CD4-positive, CD25-positive, alpha-beta regulatory T cell (primary cell): Measurements from ENCODE around the gene POLE. TPM values are rescaled to one million over a fixed set of nuclear protein-coding genes. Genes with fewer than 3 reads are reported as not detected.

Experiments used
- ATAC-seq, 2 donors: fragments of 150-1000 bp; cut with Tn5 transposase; one replicate each; pipeline ENCODE4 v1.10.0; 2021; ENCODE audit warnings: low read depth in 2 of 2, moderate number of reproducible peaks in 2 of 2, moderate library complexity in 1 of 2
- DNase-seq, 3 donors: peaks; one replicate each; pipeline versions ENCODE4 v3.0.0 to v3.0.0-alpha.2; 2012 to 2022; ENCODE audit warnings: mixed read lengths in 1 of 3
- H3K27ac ChIP-seq: one replicate; pipeline ENCODE4 v1.7.0; 2013; ENCODE audit warnings: mild to moderate bottlenecking, low read length; ENCODE audit not compliant: insufficient read depth, poor library complexity, severe bottlenecking
- H3K27me3 ChIP-seq: one replicate; pipeline ENCODE4 v1.7.0; 2013; ENCODE audit warnings: low read length; ENCODE audit not compliant: control insufficient read depth, insufficient read depth
- H3K36me3 ChIP-seq: one replicate; pipeline ENCODE4 v1.7.0; 2013; ENCODE audit warnings: mild to moderate bottlenecking, low read length, moderate library complexity; ENCODE audit not compliant: control insufficient read depth, insufficient read depth
- H3K4me1 ChIP-seq: 2 replicates; pipeline ENCODE4 v1.7.0; 2013; ENCODE audit warnings: mild to moderate bottlenecking, low read length; ENCODE audit not compliant: insufficient read depth, control insufficient read depth, poor library complexity, severe bottlenecking
- H3K4me3 ChIP-seq: one replicate; pipeline ENCODE4 v1.7.0; 2013; ENCODE audit warnings: low read depth, mild to moderate bottlenecking, low read length, moderate library complexity
- H3K9me3 ChIP-seq, 2 experiments: 1 replicate in 1 of 2; 2 replicates in 1 of 2; pipeline ENCODE4 v1.7.0; 2013; ENCODE audit warnings: low read length in 2 of 2, mild to moderate bottlenecking in 1 of 2, moderate library complexity in 1 of 2; ENCODE audit not compliant: control insufficient read depth in 2 of 2
- H3K27ac Mint-ChIP-seq, 3 donors: one replicate each; pipeline ENCODE4 v1.8.0; 2020 to 2022; ENCODE audit warnings: mild to moderate bottlenecking in 3 of 3, mixed read lengths in 3 of 3, moderate library complexity in 2 of 3
- H3K27me3 Mint-ChIP-seq: one replicate; pipeline ENCODE4 v1.8.0; 2022; ENCODE audit warnings: mild to moderate bottlenecking, mixed read lengths
- H3K36me3 Mint-ChIP-seq: one replicate; pipeline ENCODE4 v1.8.0; 2020; ENCODE audit warnings: mixed read lengths
- H3K4me1 Mint-ChIP-seq, 4 donors: one replicate each; pipeline ENCODE4 v1.8.0; 2020 to 2022; ENCODE audit warnings: mixed read lengths in 4 of 4, mild to moderate bottlenecking in 1 of 4
- H3K4me3 Mint-ChIP-seq, 4 donors: one replicate each; pipeline ENCODE4 v1.8.0; 2020 to 2022; ENCODE audit warnings: mild to moderate bottlenecking in 4 of 4, mixed read lengths in 4 of 4, moderate library complexity in 3 of 4
- H3K9me3 Mint-ChIP-seq, 7 donors: one replicate each; pipeline ENCODE4 v1.8.0; 2020 to 2022; ENCODE audit warnings: mixed read lengths in 7 of 7, mild to moderate bottlenecking in 3 of 7, moderate library complexity in 2 of 7
- polyA plus RNA-seq, 4 donors: library from polyadenylated mRNA; unstranded; fragments of 300-500 nt; fragmentation: Illumina TruSeq; gene quantifications; one replicate each; pipeline ENCODE4 v1.2.3, GENCODE V29; 2021
- total RNA-seq: library from RNA; stranded (reverse); gene quantifications from one replicate; pipeline ENCODE4 v1.2.3, GENCODE V29; 2022

The POLE gene
- total and polyA plus RNA-seq, 5 donors from 2014 or later = 2.4 to 51.1 (median 3.7) TPM

GRCh38 chr12:132617822-132618682 lies 69.1 kb downstream of the POLE start:
- Mint-ChIP-seq H3K36me3 (peaks cover 6% of the 10 kb centered on the region), H3K4me1 (peaks cover 0 to 15% (median 7%) of the 10 kb centered on the region in 4 donors), H3K4me3 (peak overlapping the region in 1 of 4 donors; percentile 42), H3K27me3 (peaks cover 39% of the 10 kb centered on the region), H3K9me3 (peaks cover 0 to 12% (median 0%) of the 10 kb centered on the region in 7 donors), H3K27ac (peak overlapping the region in 1 of 3 donors; percentile 69)
- H3K9me3 ChIP-seq = peaks cover 13 to 21% of the 10 kb centered on the region in 2 experiments
- peaks cover 18% of the 10 kb centered on the region for H3K27me3 ChIP-seq
- H3K4me1 ChIP-seq = no peaks in the 10 kb centered on the region
- H3K27ac ChIP-seq = no peak overlapping the region
- no peak for ATAC-seq
- H3K4me3 ChIP-seq = no peak overlapping the region
- no peak for DNase-seq
- H3K36me3 ChIP-seq = no peaks in the 10 kb centered on the region

- H3K27ac Mint-ChIP-seq = no peak overlapping the region
- peaks cover 0 to 12% (median 7%) of the 10 kb centered on the region in 4 donors for H3K4me1 Mint-ChIP-seq
- no peak overlapping the region for H3K4me3 ChIP-seq
- peaks cover 0 to 12% (median 0%) of the 10 kb centered on the region in 7 donors for H3K9me3 Mint-ChIP-seq
- DNase-seq (no peak), ATAC-seq (no peak)
- no peaks in the 10 kb centered on the region for H3K4me1 ChIP-seq
- H3K27me3 Mint-ChIP-seq = peaks cover 47% of the 10 kb centered on the region
- H3K36me3 ChIP-seq = no peaks in the 10 kb centered on the region
- peaks cover 13 to 21% of the 10 kb centered on the region in 2 experiments for H3K9me3 ChIP-seq
- H3K36me3 Mint-ChIP-seq = peaks cover 3% of the 10 kb centered on the region
- H3K27me3 ChIP-seq = peaks cover 18% of the 10 kb centered on the region
- no peak overlapping the region for H3K4me3 Mint-ChIP-seq
- H3K27ac ChIP-seq = no peak overlapping the region
Measured at GRCh38 chr12:132617135-132617701, 69.9 kb downstream of the POLE start.

GRCh38 chr12:132615579-132616038 lies 71.5 kb downstream of the POLE start:
- H3K4me3 Mint-ChIP-seq = no peak overlapping the region

GRCh38 chr12:132614861-132615578 lies 72.1 kb downstream of the POLE start:
- no peaks in the 10 kb centered on the region for H3K36me3 ChIP-seq
- Mint-ChIP-seq H3K27ac (no peak overlapping the region), H3K9me3 (peaks cover 0 to 10% (median 0%) of the 10 kb centered on the region in 7 donors), H3K36me3 (peaks cover 3% of the 10 kb centered on the region), H3K4me1 (peaks cover 0 to 14% (median 10%) of the 10 kb centered on the region in 4 donors), H3K4me3 (no peak overlapping the region), H3K27me3 (peaks cover 63% of the 10 kb centered on the region)
- no peak overlapping the region for H3K4me3 ChIP-seq
- H3K9me3 ChIP-seq = peaks cover 13 to 21% of the 10 kb centered on the region in 2 experiments
- no peaks in the 10 kb centered on the region for H3K4me1 ChIP-seq
- H3K27me3 ChIP-seq = peaks cover 18% of the 10 kb centered on the region
- H3K27ac ChIP-seq = no peak overlapping the region
- DNase-seq = peak; percentile 60 to 82 (median 76)
- peak; percentile 69 to 80 for ATAC-seq

More at GRCh38 chr12:132615579-132616038, 71.5 kb downstream of the POLE start:
- Mint-ChIP-seq H3K27ac (peak overlapping the region in 1 of 3 donors; percentile 49), H3K4me1 (peaks cover 0 to 12% (median 8%) of the 10 kb centered on the region in 4 donors), H3K9me3 (peaks cover 0 to 10% (median 0%) of the 10 kb centered on the region in 7 donors), H3K36me3 (peaks cover 3% of the 10 kb centered on the region), H3K27me3 (peaks cover 58% of the 10 kb centered on the region)
- Histone ChIP-seq H3K27ac (no peak overlapping the region), H3K36me3 (no peaks in the 10 kb centered on the region), H3K27me3 (peaks cover 18% of the 10 kb centered on the region), H3K9me3 (peaks cover 13 to 21% of the 10 kb centered on the region in 2 experiments), H3K4me1 (no peaks in the 10 kb centered on the region), H3K4me3 (no peak overlapping the region)
- ATAC-seq (no peak), DNase-seq (no peak)

- Mint-ChIP-seq H3K4me3 (peak overlapping the region in 1 of 4 donors; percentile 15), H3K27me3 (peaks cover 72% of the 10 kb centered on the region), H3K36me3 (peaks cover 3% of the 10 kb centered on the region), H3K4me1 (peaks cover 0 to 14% (median 10%) of the 10 kb centered on the region in 4 donors), H3K27ac (no peak overlapping the region), H3K9me3 (peaks cover 0 to 10% (median 0%) of the 10 kb centered on the region in 7 donors)
- Histone ChIP-seq H3K4me3 (no peak overlapping the region), H3K9me3 (peaks cover 13 to 21% of the 10 kb centered on the region in 2 experiments), H3K4me1 (no peaks in the 10 kb centered on the region), H3K27ac (no peak overlapping the region), H3K27me3 (peaks cover 18% of the 10 kb centered on the region), H3K36me3 (no peaks in the 10 kb centered on the region)
- DNase-seq (no peak), ATAC-seq (no peak)
Measured at GRCh38 chr12:132614029-132614428, 73.1 kb downstream of the POLE start.

GRCh38 chr12:132611620-132612019 lies 75.5 kb downstream of the POLE start:
- H3K4me3 Mint-ChIP-seq = no peak overlapping the region
- H3K36me3 ChIP-seq = no peaks in the 10 kb centered on the region
- H3K27ac ChIP-seq = no peak overlapping the region
- peaks cover 6 to 9% of the 10 kb centered on the region in 2 experiments for H3K9me3 ChIP-seq
- no peak overlapping the region for H3K4me3 ChIP-seq
- peaks cover 74% of the 10 kb centered on the region for H3K27me3 Mint-ChIP-seq
- H3K9me3 Mint-ChIP-seq = peaks cover 0 to 7% (median 0%) of the 10 kb centered on the region in 7 donors
- ATAC-seq (no peak), DNase-seq (no peak)
- H3K4me1 ChIP-seq = no peaks in the 10 kb centered on the region
- H3K36me3 Mint-ChIP-seq = no peaks in the 10 kb centered on the region
- peaks cover 0 to 7% (median 6%) of the 10 kb centered on the region in 4 donors for H3K4me1 Mint-ChIP-seq
- no peak overlapping the region for H3K27ac Mint-ChIP-seq
- H3K27me3 ChIP-seq = peaks cover 9% of the 10 kb centered on the region

GRCh38 chr12:132610866-132611602 lies 76.1 kb downstream of the POLE start:
- Histone ChIP-seq H3K4me3 (no peak overlapping the region), H3K27ac (no peak overlapping the region), H3K9me3 (peaks cover 3% of the 10 kb centered on the region in 2 experiments), H3K27me3 (peaks cover 6% of the 10 kb centered on the region), H3K36me3 (no peaks in the 10 kb centered on the region), H3K4me1 (no peaks in the 10 kb centered on the region)
- Mint-ChIP-seq H3K4me3 (no peak overlapping the region), H3K4me1 (peaks cover 0 to 8% (median 6%) of the 10 kb centered on the region in 4 donors), H3K36me3 (no peaks in the 10 kb centered on the region), H3K9me3 (peaks cover 0 to 5% (median 0%) of the 10 kb centered on the region in 7 donors), H3K27ac (no peak overlapping the region), H3K27me3 (peaks cover 74% of the 10 kb centered on the region)
- no peak for DNase-seq
- ATAC-seq = no peak
